Keratinocyte (primary cell): ENCODE results near the gene PTEN. TPM values are rescaled to one million over a fixed set of nuclear protein-coding genes. Genes with fewer than 3 reads are reported as not detected.

Experiments used
- DNase-seq: peaks from one replicate; pipeline ENCODE4 v3.0.0-alpha.2; 2011; ENCODE audit warnings: low read depth, missing footprints, low spot score
- FAIRE-seq: peaks from 2 replicates; lab custom pipeline; 2011; peaks lifted over from hg19 to GRCh38; lab: Jason Lieb, UNC
- H2AFZ ChIP-seq: 2 replicates; pipeline ENCODE4 v1.6.0; 2012; ENCODE audit warnings: low read length, control low read depth, inconsistent platforms; ENCODE audit not compliant: control insufficient read depth
- H3K27ac ChIP-seq: 2 replicates; pipeline ENCODE4 v1.5.1; 2011; ENCODE audit warnings: low read length; ENCODE audit not compliant: control insufficient read depth, insufficient read depth
- H3K27me3 ChIP-seq: 3 replicates; pipeline ENCODE4 v1.6.0; 2011; ENCODE audit warnings: low read length; ENCODE audit not compliant: control insufficient read depth, insufficient read depth; ENCODE audit errors: extremely low read depth
- H3K36me3 ChIP-seq, 2 experiments: 2 replicates in 1 of 2; 3 replicates in 1 of 2; pipeline ENCODE4 v1.5.1; 2011; ENCODE audit warnings: low read length in 2 of 2, mild to moderate bottlenecking in 1 of 2; ENCODE audit not compliant: control insufficient read depth in 2 of 2, insufficient read depth in 2 of 2; ENCODE audit errors: extremely low read depth in 1 of 2
- H3K4me1 ChIP-seq: 3 replicates; pipeline ENCODE4 v1.5.1; 2011; ENCODE audit warnings: low read length; ENCODE audit not compliant: control insufficient read depth, insufficient read depth; ENCODE audit errors: extremely low read depth
- H3K4me2 ChIP-seq: 3 replicates; pipeline ENCODE4 v1.6.0; 2011; ENCODE audit warnings: low read depth, low read length; ENCODE audit not compliant: control insufficient read depth, insufficient read depth; ENCODE audit errors: extremely low read depth
- H3K4me3 ChIP-seq, 3 experiments: fragments of 200-600 bp in 1 of 3; sonication (generic) in 1 of 3; 2 replicates in 2 of 3; 3 replicates in 1 of 3; pipeline ENCODE4 v1.5.1; 2011 to 2016; ENCODE audit warnings: low read length in 3 of 3, mild to moderate bottlenecking in 3 of 3, control low read depth in 2 of 3, inconsistent platforms in 1 of 3, low read depth in 1 of 3, mixed read lengths in 1 of 3, mixed run types in 1 of 3, moderate library complexity in 1 of 3; ENCODE audit not compliant: control insufficient read depth in 2 of 3, insufficient read depth in 2 of 3; ENCODE audit errors: extremely low read depth in 1 of 3
- H3K79me2 ChIP-seq: 2 replicates; pipeline ENCODE4 v1.6.0; 2012; ENCODE audit warnings: low read length; ENCODE audit not compliant: control insufficient read depth, insufficient read depth
- H3K9ac ChIP-seq: 3 replicates; pipeline ENCODE4 v1.6.0; 2011; ENCODE audit warnings: low read length; ENCODE audit not compliant: control insufficient read depth, insufficient read depth; ENCODE audit errors: extremely low read depth
- H3K9me1 ChIP-seq: 3 replicates; pipeline ENCODE4 v1.6.0; 2011; ENCODE audit warnings: low read length; ENCODE audit not compliant: control insufficient read depth, insufficient read depth; ENCODE audit errors: extremely low read depth
- H3K9me3 ChIP-seq: 2 replicates; pipeline ENCODE4 v1.5.1; 2012; ENCODE audit warnings: low read depth, low read length; ENCODE audit not compliant: control insufficient read depth
- H4K20me1 ChIP-seq: 3 replicates; pipeline ENCODE4 v1.6.0; 2011; ENCODE audit warnings: low read length; ENCODE audit not compliant: control insufficient read depth, insufficient read depth; ENCODE audit errors: extremely low read depth
- CTCF ChIP-seq, 3 experiments: IDR thresholded peaks in 1 of 3; conservative IDR thresholded peaks in 1 of 3; optimal IDR thresholded peaks in 1 of 3; 2 replicates in 2 of 3; 3 replicates in 1 of 3; pipeline versions ENCODE3 to v1.5.1; 2011; ENCODE audit warnings: low read length in 3 of 3, mild to moderate bottlenecking in 3 of 3, moderate library complexity in 2 of 3, control low read depth in 1 of 3, inconsistent platforms in 1 of 3; ENCODE audit not compliant: insufficient read depth in 2 of 3; ENCODE audit errors: extremely low read depth in 1 of 3
- EZH2 ChIP-seq: IDR thresholded peaks from one replicate; pipeline ENCODE4 v1.6.1; 2012; ENCODE audit warnings: inconsistent platforms, mild to moderate bottlenecking, low read length, moderate library complexity
- dilution Hi-C: fragments of 300-500 bp; cut with MboI; formaldehyde crosslinking; loops from one replicate; pipeline ENCODE4 v1.7.0; 2020; ENCODE audit warnings: low sequenced_read_pairs; ENCODE audit not compliant: extremely low pct_ligation_motif_present
- polyA plus RNA-seq, 5 experiments: library from polyadenylated mRNA; depleted of rRNA in 3 of 5; stranded (reverse) in 3 of 5; stranded (forward) in 1 of 5; unstranded in 1 of 5; fragments of >200 nt; gene quantifications; 1 replicate in 1 of 5; 2 replicates in 3 of 5; 3 replicates in 1 of 5; pipeline versions ENCODE4 v1.2.1 to v1.2.3, GENCODE V29; 2011 to 2012; ENCODE audit warnings: missing spikeins in 2 of 5, low read depth in 1 of 5, low replicate concordance in 1 of 5

Gene PTEN
- polyA plus RNA-seq, 1 donor (not counting 4 experiments of a cell fraction or from before 2014, with no cell fraction given) = 39.4 TPM

GRCh38 chr10:87866412-87866974 lies 3.1 kb downstream of the PTEN start:
- peaks cover 74% of the 10 kb centered on the region for H3K79me2 ChIP-seq
- peaks cover 6% of the 10 kb centered on the region for H4K20me1 ChIP-seq
- no peaks in the 10 kb centered on the region for H3K27me3 ChIP-seq
- H3K9me1 ChIP-seq = no peaks in the 10 kb centered on the region
- H3K4me2 ChIP-seq = peak overlapping the region; percentile 79
- DNase-seq (no peak), FAIRE-seq (no peak)
- H3K27ac ChIP-seq = peak overlapping the region; percentile 76
- TF ChIP-seq EZH2 = no peak
- no peak for TF ChIP-seq CTCF (optimal IDR thresholded peaks at IDR 0.05 in 1 of 3, IDR thresholded peaks at IDR 0.05 in 1 of 3, conservative IDR thresholded peaks at IDR 0.05 in 1 of 3; ENCODE audit: extremely low read depth in 1 of 3, insufficient read depth in 2 of 3, low read length in 3 of 3)
- peaks cover 17% of the 10 kb centered on the region for H3K4me1 ChIP-seq
- dilution Hi-C loops = no loop called here
- H3K36me3 ChIP-seq = no peaks in the 10 kb centered on the region
- H2AFZ ChIP-seq = no peak overlapping the region
- H3K9ac ChIP-seq = peak overlapping the region; percentile 86
- H3K9me3 ChIP-seq = no peaks in the 10 kb centered on the region
- peak overlapping the region; percentile 69 to 80 (median 78) for H3K4me3 ChIP-seq

DNA sequence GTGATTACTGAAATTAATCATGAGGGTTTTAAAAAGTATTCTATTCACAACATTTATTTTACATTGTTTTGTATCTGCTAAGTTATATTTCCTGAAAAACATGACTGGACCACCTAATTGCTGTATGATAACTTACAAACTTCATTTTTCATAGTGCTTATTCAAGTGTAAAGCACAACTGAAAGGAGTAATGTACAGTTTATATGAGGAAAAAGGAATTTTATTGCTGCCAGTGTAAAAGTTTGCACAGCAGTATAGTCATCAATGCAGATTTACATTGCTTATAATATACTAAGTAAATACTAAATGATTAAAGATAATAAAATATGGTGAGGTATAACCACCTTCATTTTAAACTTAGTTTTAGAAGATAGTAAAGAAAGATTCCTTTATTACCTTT lies 4.0 kb downstream of the PTEN start:
- Histone ChIP-seq H3K27me3 (no peaks in the 10 kb centered on the region), H3K27ac (peak overlapping the region; percentile 76), H3K79me2 (peaks cover 79% of the 10 kb centered on the region), H3K36me3 (no peaks in the 10 kb centered on the region), H3K4me3 (peak overlapping the region; percentile 69 to 80 (median 78)), H3K4me1 (peaks cover 11% of the 10 kb centered on the region), H3K9me1 (no peaks in the 10 kb centered on the region), H3K9me3 (no peaks in the 10 kb centered on the region), H3K9ac (peak overlapping the region; percentile 86), H4K20me1 (peaks cover 6% of the 10 kb centered on the region), H2AFZ (no peak overlapping the region), H3K4me2 (peak overlapping the region; percentile 79)
- DNase-seq = no peak
- FAIRE-seq = no peak
- TF ChIP-seq EZH2 (no peak), CTCF (optimal IDR thresholded peaks at IDR 0.05 in 1 of 3, IDR thresholded peaks at IDR 0.05 in 1 of 3, conservative IDR thresholded peaks at IDR 0.05 in 1 of 3; ENCODE audit: extremely low read depth in 1 of 3, insufficient read depth in 2 of 3, low read length in 3 of 3) (no peak)
- dilution Hi-C loops = no loop called here
